LNCAP (cell line): ENCODE measurements around the gene CDC42.

Experiments
- TF ChIP-seq, protein P1 (sequence below): fragments of 450-650 bp; IDR thresholded peaks from 2 replicates; pipeline ENCODE4 v1.5.1; 2017; ENCODE audit warnings: mild to moderate bottlenecking

The CDC42 gene

DNA sequence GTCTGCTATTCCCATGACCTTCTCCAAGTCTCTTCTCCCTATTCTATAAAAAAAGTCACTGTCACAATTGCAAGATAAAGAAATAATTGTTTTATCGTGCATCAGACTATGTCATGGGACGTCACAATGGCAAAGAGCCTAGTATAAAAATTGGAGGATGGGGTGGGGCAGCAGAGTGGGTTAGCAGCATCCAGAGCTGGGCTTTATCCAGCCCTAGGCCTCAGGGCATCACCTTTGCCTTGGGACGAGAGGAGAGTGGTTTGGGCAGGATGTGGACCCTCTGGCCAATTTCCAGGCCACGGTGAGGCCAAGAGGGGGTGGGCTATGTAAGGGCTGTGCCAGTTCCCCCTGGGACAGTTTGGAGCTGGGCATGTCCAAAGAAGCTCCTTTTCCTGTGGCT lies 64.7 kb downstream of the CDC42 start:
- TF ChIP-seq, protein P1, sequence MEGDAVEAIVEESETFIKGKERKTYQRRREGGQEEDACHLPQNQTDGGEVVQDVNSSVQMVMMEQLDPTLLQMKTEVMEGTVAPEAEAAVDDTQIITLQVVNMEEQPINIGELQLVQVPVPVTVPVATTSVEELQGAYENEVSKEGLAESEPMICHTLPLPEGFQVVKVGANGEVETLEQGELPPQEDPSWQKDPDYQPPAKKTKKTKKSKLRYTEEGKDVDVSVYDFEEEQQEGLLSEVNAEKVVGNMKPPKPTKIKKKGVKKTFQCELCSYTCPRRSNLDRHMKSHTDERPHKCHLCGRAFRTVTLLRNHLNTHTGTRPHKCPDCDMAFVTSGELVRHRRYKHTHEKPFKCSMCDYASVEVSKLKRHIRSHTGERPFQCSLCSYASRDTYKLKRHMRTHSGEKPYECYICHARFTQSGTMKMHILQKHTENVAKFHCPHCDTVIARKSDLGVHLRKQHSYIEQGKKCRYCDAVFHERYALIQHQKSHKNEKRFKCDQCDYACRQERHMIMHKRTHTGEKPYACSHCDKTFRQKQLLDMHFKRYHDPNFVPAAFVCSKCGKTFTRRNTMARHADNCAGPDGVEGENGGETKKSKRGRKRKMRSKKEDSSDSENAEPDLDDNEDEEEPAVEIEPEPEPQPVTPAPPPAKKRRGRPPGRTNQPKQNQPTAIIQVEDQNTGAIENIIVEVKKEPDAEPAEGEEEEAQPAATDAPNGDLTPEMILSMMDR = no peak

DNA sequence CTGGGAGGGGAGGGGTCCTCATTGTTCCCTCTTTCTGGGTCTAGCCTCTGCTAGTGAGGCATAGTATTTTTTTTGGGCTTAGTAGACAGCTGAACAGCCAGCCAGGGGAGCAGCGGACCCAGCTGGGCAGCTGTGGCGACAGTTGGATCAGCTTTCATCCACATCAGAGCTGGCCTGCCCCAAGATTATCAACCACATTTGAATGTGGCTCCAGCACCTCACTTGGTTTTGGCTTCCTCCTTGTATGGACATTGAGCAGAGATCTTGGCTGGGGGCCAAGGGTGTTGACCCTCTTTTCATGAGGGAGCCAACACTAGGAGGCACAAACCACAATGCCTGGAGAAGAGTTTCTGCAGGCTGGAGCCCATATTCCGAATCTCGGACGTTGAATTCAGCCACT lies 65.3 kb downstream of the CDC42 start:
- TF ChIP-seq, protein P1 = no peak

GRCh38 chr1:22118291-22118992 lies 65.9 kb downstream of the CDC42 start:
- TF ChIP-seq, protein P1 = no peak

DNA sequence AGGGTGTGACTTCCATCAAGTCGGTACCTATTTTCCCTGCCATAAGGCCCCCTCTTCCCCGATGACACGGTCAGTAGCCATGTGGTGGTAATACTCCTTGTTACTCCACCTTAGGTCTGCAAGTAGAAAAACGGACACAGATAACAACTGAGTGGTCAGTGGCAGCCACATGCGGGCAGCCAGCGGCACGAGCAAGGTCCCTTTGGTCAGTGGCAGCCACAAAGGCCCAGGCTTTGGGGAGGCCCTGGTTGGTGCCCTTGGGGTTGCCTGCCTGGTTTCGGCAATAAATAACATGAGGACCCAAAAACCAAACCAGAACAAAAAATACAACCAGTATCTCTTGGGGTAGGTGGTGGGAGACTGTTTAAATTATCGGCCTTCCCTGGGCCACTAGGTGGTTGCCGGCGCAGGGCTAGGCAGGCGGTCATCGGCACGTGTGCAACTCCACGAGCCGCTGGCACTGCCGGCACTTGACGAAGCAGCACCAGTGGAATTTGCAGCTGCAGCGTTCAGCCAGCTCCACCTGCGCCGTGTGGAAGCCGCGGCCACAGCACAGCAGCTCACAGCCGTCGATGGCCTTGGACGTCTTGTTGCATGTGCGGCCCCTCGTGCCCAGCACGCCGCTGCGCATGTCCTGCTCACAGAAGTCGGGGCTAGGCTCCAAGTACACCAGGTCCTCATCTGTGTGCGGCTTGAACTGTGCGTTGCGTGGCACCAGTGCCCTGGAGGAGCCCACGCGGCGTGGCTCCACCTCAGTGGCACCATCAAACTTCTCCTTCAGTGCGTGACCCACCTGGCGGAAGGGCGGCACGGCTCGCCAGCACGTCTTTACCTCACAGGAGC lies 67.3 kb downstream of the CDC42 start:
- TF ChIP-seq, protein P1 = no peak

GRCh38 chr1:22120469-22120790 lies 67.9 kb downstream of the CDC42 start:
- TF ChIP-seq, protein P1 = no peak

DNA sequence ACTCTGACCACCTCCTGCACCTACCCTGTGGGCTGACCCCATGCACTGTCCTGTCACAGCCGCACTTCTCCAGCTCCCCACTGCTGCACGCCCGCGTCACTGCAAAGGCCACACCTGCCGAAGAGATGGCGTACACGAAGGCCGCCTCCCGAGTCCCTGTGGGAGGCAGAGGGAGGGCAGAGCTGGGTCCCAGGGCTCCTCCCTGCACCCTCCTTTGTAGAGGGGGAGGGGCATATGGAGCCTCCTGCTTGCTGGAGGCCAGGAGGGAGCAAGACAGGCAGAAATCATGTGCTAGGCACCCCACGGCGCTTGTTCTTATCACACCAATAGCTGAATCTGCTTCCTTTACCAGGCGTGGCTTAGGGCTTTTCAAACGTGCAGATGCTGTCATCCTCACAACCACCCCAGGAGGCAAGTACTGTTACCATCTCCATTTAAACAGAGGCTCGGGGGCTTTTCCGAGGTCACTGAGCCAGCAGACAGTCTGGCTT lies 69.0 kb downstream of the CDC42 start:
- TF ChIP-seq, protein P1 = no peak

DNA sequence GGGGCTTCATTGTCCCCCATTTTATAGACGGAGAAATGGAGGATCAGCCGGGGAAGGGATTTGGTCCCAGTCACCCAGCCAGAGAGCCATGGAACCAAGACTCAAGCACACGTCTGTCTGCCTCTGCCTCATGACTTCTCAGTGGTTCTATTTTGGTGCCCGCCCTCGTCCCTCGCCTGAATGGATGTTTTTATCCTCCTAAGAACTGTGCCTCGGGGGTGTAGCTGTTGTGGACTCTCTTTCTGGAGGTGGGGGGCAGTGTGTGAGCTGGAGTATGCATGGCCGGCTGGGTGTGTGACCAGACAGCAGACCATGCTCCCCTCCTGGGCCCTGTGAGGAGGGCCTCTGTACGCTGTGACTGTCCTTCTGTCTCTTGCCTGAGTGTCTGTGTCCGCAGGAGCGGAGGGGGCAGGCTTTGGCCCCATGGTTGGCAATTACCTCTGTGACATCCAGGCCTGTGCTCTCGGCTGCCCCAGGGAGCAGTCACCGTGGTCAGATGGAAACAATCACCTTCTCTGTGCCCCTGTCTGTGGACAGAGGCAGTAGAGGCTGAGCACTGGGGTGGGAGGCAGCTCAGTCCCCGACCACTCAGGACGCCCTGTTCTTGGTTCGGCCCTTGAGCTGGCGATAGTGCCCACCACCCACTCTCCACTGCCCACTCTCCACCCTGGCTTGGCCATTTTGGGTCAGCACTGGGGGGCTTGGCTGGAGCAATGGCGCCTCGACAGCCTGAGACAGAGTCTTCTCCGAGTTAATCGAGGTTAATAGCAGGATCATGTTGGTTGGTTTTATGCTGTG lies 70.0 kb downstream of the CDC42 start:
- TF ChIP-seq, protein P1 = no peak
